Measurements from ENCODE around the gene ABCB6. TPM values are rescaled to one million over a fixed set of nuclear protein-coding genes. Genes with fewer than 3 reads are reported as not detected.
A peak's percentile ranks its signal among the peaks of the same experiment; 100 is the strongest.

ABCB6 gene
- total RNA-seq, 1 donor from 2014 or later: 12.5 TPM

DNA sequence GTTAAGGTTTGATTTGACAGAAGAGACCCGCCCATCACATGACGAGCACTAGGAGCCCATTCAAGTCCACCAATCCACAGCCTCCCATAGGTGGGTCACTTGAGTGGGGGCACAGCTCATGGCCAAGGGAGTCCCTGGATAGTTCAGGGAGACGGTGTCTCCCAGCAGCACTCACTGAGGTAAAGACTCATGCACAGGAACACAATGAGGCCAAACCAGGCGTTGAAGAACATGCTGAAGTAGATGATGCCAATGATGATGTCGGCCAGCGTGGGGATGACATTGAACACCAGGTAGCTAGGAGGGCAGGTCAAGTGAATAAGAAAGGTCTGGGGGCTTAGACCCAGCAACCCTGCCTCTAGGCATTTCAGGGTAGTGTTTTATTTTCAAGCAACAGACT lies 4.0 kb downstream of the ABCB6 start:
- no peak for TF ChIP-seq EZH2 (IDR thresholded peaks at IDR 0.05; ENCODE audit: insufficient read depth, low read length)
- H3K9me3 ChIP-seq (ENCODE audit: insufficient read depth, low read depth, low read length): no peaks in the 10 kb centered on the region
- H3K79me2 ChIP-seq (ENCODE audit: insufficient read depth, low read length): peaks cover 8% of the 10 kb centered on the region
- H4K20me1 ChIP-seq (ENCODE audit: insufficient read depth, low read length): peaks cover 8% of the 10 kb centered on the region
- no peaks in the 10 kb centered on the region for H3K27me3 ChIP-seq (ENCODE audit: insufficient read depth, low read length)
- no peaks in the 10 kb centered on the region for H3K9me3 Mint-ChIP-seq (ENCODE audit: unreplicated experiment)
- FAIRE-seq (no peak), DNase-seq (ENCODE audit: low read depth) (no peak)
- peaks cover 23% of the 10 kb centered on the region for H3K4me1 ChIP-seq (ENCODE audit: insufficient read depth, low read length)
- H3K36me3 Mint-ChIP-seq (ENCODE audit: low read depth, unreplicated experiment): peaks cover 21% of the 10 kb centered on the region
- no peak overlapping the region for H3K27ac ChIP-seq (ENCODE audit: low read depth, low read length)
- no peak overlapping the region for H3K4me3 ChIP-seq (ENCODE audit: insufficient read depth, low read depth, low read length)
- H3K36me3 ChIP-seq (ENCODE audit: insufficient read depth, low read length): peaks cover 7% of the 10 kb centered on the region
- H3K27me3 Mint-ChIP-seq (ENCODE audit: low read depth, unreplicated experiment): no peaks in the 10 kb centered on the region
- peaks cover 6% of the 10 kb centered on the region for H3K4me1 Mint-ChIP-seq (ENCODE audit: low read depth, unreplicated experiment)
- H3K4me3 Mint-ChIP-seq (ENCODE audit: unreplicated experiment): no peak overlapping the region
- no peak overlapping the region for H3K4me2 ChIP-seq (ENCODE audit: low read length)
- peak overlapping the region; percentile 9 for H3K27ac Mint-ChIP-seq (ENCODE audit: unreplicated experiment)
- H2AFZ ChIP-seq (ENCODE audit: low read depth, low read length): no peak overlapping the region
- H3K9ac ChIP-seq (ENCODE audit: low read length): no peak overlapping the region

DNA sequence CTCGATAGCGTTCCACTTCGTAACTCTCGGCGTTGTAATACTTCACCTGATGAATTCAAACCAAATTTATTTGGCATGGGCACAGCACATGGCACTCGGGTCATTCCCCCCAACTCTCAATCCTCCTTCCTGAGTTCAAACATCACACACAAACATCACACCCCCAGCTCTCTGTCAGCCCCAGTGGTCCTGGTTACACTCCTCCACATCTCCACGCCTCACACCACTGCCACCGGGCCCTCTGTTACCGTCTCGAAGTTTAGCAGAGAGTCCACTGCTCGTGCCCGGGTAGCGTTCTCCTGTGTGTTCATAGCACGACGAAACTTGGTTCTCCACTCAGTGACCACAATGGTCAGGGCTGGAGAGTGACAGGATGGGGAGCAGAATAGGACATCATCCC lies 4.6 kb downstream of the ABCB6 start:
- no peaks in the 10 kb centered on the region for H3K9me3 Mint-ChIP-seq (ENCODE audit: unreplicated experiment)
- peaks cover 6% of the 10 kb centered on the region for H3K4me1 Mint-ChIP-seq (ENCODE audit: low read depth, unreplicated experiment)
- peaks cover 21% of the 10 kb centered on the region for H3K36me3 Mint-ChIP-seq (ENCODE audit: low read depth, unreplicated experiment)
- peak overlapping the region; percentile 4 for H3K27ac Mint-ChIP-seq (ENCODE audit: unreplicated experiment)
- H3K27me3 Mint-ChIP-seq (ENCODE audit: low read depth, unreplicated experiment): no peaks in the 10 kb centered on the region
- no peak for FAIRE-seq
- DNase-seq (ENCODE audit: low read depth): no peak
- H3K79me2 ChIP-seq (ENCODE audit: insufficient read depth, low read length): peaks cover 8% of the 10 kb centered on the region
- H4K20me1 ChIP-seq (ENCODE audit: insufficient read depth, low read length): peaks cover 1% of the 10 kb centered on the region
- no peak overlapping the region for H3K27ac ChIP-seq (ENCODE audit: low read depth, low read length)
- H3K4me2 ChIP-seq (ENCODE audit: low read length): no peak overlapping the region
- H3K27me3 ChIP-seq (ENCODE audit: insufficient read depth, low read length): no peaks in the 10 kb centered on the region
- H3K9ac ChIP-seq (ENCODE audit: low read length): no peak overlapping the region
- TF ChIP-seq, protein P1, sequence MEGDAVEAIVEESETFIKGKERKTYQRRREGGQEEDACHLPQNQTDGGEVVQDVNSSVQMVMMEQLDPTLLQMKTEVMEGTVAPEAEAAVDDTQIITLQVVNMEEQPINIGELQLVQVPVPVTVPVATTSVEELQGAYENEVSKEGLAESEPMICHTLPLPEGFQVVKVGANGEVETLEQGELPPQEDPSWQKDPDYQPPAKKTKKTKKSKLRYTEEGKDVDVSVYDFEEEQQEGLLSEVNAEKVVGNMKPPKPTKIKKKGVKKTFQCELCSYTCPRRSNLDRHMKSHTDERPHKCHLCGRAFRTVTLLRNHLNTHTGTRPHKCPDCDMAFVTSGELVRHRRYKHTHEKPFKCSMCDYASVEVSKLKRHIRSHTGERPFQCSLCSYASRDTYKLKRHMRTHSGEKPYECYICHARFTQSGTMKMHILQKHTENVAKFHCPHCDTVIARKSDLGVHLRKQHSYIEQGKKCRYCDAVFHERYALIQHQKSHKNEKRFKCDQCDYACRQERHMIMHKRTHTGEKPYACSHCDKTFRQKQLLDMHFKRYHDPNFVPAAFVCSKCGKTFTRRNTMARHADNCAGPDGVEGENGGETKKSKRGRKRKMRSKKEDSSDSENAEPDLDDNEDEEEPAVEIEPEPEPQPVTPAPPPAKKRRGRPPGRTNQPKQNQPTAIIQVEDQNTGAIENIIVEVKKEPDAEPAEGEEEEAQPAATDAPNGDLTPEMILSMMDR (IDR thresholded peaks at IDR 0.05; ENCODE audit: insufficient read depth, low read depth, low read length): no peak
- no peak for TF ChIP-seq EZH2 (IDR thresholded peaks at IDR 0.05; ENCODE audit: insufficient read depth, low read length)
- H3K9me3 ChIP-seq (ENCODE audit: insufficient read depth, low read depth, low read length): no peaks in the 10 kb centered on the region
- H3K36me3 ChIP-seq (ENCODE audit: insufficient read depth, low read length): peaks cover 7% of the 10 kb centered on the region
- no peak overlapping the region for H3K4me3 ChIP-seq (ENCODE audit: insufficient read depth, low read depth, low read length)
- no peak overlapping the region for H3K4me3 Mint-ChIP-seq (ENCODE audit: unreplicated experiment)
- no peak overlapping the region for H2AFZ ChIP-seq (ENCODE audit: low read depth, low read length)
- H3K4me1 ChIP-seq (ENCODE audit: insufficient read depth, low read length): peaks cover 17% of the 10 kb centered on the region

DNA sequence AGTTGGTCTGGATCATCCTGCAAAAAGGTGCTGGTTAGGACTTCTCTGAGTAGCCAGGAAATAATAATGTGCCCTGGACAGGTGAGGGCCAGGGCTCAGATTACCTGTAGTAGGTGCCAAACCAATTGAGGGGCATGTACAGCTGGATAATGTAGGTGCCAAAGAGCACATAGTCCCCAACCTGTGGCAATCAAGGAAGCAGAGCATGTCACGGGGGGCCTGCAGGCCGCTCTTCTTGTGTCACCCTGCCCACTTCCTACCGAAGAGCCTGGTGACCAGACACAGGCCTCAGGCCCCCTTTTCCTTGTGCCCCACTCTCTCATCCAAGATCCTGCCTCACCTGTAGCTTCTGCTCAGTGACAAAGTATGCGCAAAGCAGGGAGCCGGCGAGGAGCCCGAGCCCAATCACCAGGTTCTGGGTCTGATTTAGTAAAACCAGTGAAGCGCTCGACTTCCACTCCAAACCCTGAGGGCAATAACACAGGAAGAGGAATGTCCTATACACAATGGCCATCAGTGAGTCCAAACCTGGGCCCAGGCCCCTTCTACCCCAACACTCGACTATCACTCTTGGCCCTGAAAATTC lies 5.2 kb downstream of the ABCB6 start:
- Mint-ChIP-seq H3K27me3 (ENCODE audit: low read depth, unreplicated experiment) (no peaks in the 10 kb centered on the region), H3K9me3 (ENCODE audit: unreplicated experiment) (no peaks in the 10 kb centered on the region), H3K27ac (ENCODE audit: unreplicated experiment) (no peak overlapping the region), H3K36me3 (ENCODE audit: low read depth, unreplicated experiment) (peaks cover 25% of the 10 kb centered on the region), H3K4me1 (ENCODE audit: low read depth, unreplicated experiment) (peaks cover 6% of the 10 kb centered on the region), H3K4me3 (ENCODE audit: unreplicated experiment) (no peak overlapping the region)
- H3K4me1 ChIP-seq (ENCODE audit: insufficient read depth, low read length): peaks cover 11% of the 10 kb centered on the region
- peaks cover under 1% of the 10 kb centered on the region for H4K20me1 ChIP-seq (ENCODE audit: insufficient read depth, low read length)
- no peak overlapping the region for H3K4me2 ChIP-seq (ENCODE audit: low read length)
- no peak overlapping the region for H3K4me3 ChIP-seq (ENCODE audit: insufficient read depth, low read depth, low read length)
- no peak overlapping the region for H3K9ac ChIP-seq (ENCODE audit: low read length)
- TF ChIP-seq, protein P1 (IDR thresholded peaks at IDR 0.05; ENCODE audit: insufficient read depth, low read depth, low read length): no peak
- no peak for TF ChIP-seq EZH2 (IDR thresholded peaks at IDR 0.05; ENCODE audit: insufficient read depth, low read length)
- no peak overlapping the region for H3K27ac ChIP-seq (ENCODE audit: low read depth, low read length)
- no peak for FAIRE-seq
- no peak for DNase-seq (ENCODE audit: low read depth)
- no peaks in the 10 kb centered on the region for H3K9me3 ChIP-seq (ENCODE audit: insufficient read depth, low read depth, low read length)
- H3K27me3 ChIP-seq (ENCODE audit: insufficient read depth, low read length): no peaks in the 10 kb centered on the region
- H2AFZ ChIP-seq (ENCODE audit: low read depth, low read length): no peak overlapping the region
- peaks cover 7% of the 10 kb centered on the region for H3K36me3 ChIP-seq (ENCODE audit: insufficient read depth, low read length)
- peaks cover 8% of the 10 kb centered on the region for H3K79me2 ChIP-seq (ENCODE audit: insufficient read depth, low read length)
